GM12878 (cell line): ENCODE data around the gene ERC1.
"Not testable (repeated sequence)": the region's sequence is repeated elsewhere in the genome, so short reads cannot be mapped to it uniquely, and the experiment has no call there.

Source experiments
- BHLHE40 ChIP-seq, 2 experiments: fragments of 450-650 bp in 1 of 2; IDR thresholded peaks; 2 replicates each; pipeline ENCODE4 v1.6.1; 2011 to 2017; ENCODE audit warnings: low read depth in 2 of 2, borderline replicate concordance in 1 of 2, improper control_type of control experiment in 1 of 2, low read length in 1 of 2, mild to moderate bottlenecking in 1 of 2
- MXI1 ChIP-seq: fragments of 150-350 bp; IDR thresholded peaks from 2 replicates; pipeline ENCODE4 v1.6.1; 2011; ENCODE audit warnings: low read depth, mild to moderate bottlenecking, inconsistent platforms, low read length, improper control_type of control experiment
- NFIC ChIP-seq: IDR thresholded peaks from 2 replicates; pipeline ENCODE4 v1.6.1; 2012; ENCODE audit warnings: low read depth, mild to moderate bottlenecking, inconsistent platforms, low read length, moderate library complexity
- NKRF ChIP-seq: fragments of 450-650 bp; conservative IDR thresholded peaks from 2 replicates; pipeline ENCODE4 v1.6.1; 2017; ENCODE audit warnings: mild to moderate bottlenecking, moderate library complexity
- POLR2A ChIP-seq: IDR thresholded peaks from 2 replicates; pipeline ENCODE4 v1.6.1; 2011; ENCODE audit warnings: low read depth, mild to moderate bottlenecking, low read length
- RB1 ChIP-seq: fragments of 450-650 bp; formaldehyde crosslinking; IDR thresholded peaks from 2 replicates; pipeline ENCODE4 v1.6.1; 2017; ENCODE audit warnings: mild to moderate bottlenecking, borderline replicate concordance
- RFX5 ChIP-seq: IDR thresholded peaks from 2 replicates; pipeline ENCODE4 v1.6.1; 2011; ENCODE audit warnings: low read depth, low read length, improper control_type of control experiment
- SIN3A ChIP-seq: IDR thresholded peaks from 2 replicates; pipeline ENCODE4 v1.6.1; 2012; ENCODE audit warnings: low read depth, low read length, improper control_type of control experiment
- SIX5 ChIP-seq: IDR thresholded peaks from 2 replicates; pipeline ENCODE4 v1.6.1; 2011; ENCODE audit warnings: mild to moderate bottlenecking, low read depth, low read length, moderate library complexity; ENCODE audit not compliant: severe bottlenecking
- TF ChIP-seq, protein P1 (sequence below), 3 experiments: IDR thresholded peaks in 2 of 3; conservative IDR thresholded peaks in 1 of 3; 2 replicates each; pipeline ENCODE4 v1.5.1; 2011; ENCODE audit warnings: low read depth in 3 of 3, low read length in 3 of 3, mild to moderate bottlenecking in 3 of 3, control low read depth in 2 of 3, moderate library complexity in 2 of 3, inconsistent platforms in 1 of 3, mixed read lengths in 1 of 3; ENCODE audit not compliant: control insufficient read depth in 2 of 3, insufficient read depth in 1 of 3; ENCODE audit errors: extremely low read depth in 1 of 3
- TF ChIP-seq, protein P2 (sequence below): fragments of 150-350 bp; IDR thresholded peaks from 2 replicates; pipeline ENCODE4 v1.6.1; 2014; ENCODE audit warnings: mild to moderate bottlenecking, low read depth, low read length

- TF ChIP-seq POLR2A; RB1; BHLHE40 (IDR thresholded peaks at IDR 0.05; ENCODE audit: borderline replicate concordance in 1 of 2, low read depth in 2 of 2, low read length in 1 of 2); NKRF; MXI1; SIN3A; RFX5; SIX5; NFIC: not testable (repeated sequence)
- TF ChIP-seq, protein P1, sequence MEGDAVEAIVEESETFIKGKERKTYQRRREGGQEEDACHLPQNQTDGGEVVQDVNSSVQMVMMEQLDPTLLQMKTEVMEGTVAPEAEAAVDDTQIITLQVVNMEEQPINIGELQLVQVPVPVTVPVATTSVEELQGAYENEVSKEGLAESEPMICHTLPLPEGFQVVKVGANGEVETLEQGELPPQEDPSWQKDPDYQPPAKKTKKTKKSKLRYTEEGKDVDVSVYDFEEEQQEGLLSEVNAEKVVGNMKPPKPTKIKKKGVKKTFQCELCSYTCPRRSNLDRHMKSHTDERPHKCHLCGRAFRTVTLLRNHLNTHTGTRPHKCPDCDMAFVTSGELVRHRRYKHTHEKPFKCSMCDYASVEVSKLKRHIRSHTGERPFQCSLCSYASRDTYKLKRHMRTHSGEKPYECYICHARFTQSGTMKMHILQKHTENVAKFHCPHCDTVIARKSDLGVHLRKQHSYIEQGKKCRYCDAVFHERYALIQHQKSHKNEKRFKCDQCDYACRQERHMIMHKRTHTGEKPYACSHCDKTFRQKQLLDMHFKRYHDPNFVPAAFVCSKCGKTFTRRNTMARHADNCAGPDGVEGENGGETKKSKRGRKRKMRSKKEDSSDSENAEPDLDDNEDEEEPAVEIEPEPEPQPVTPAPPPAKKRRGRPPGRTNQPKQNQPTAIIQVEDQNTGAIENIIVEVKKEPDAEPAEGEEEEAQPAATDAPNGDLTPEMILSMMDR (IDR thresholded peaks at IDR 0.05 in 2 of 3, conservative IDR thresholded peaks at IDR 0.05 in 1 of 3; ENCODE audit: control insufficient read depth in 2 of 3, extremely low read depth in 1 of 3, insufficient read depth in 1 of 3, low read depth in 3 of 3, low read length in 3 of 3) = not testable (repeated sequence)
- TF ChIP-seq, protein P2, sequence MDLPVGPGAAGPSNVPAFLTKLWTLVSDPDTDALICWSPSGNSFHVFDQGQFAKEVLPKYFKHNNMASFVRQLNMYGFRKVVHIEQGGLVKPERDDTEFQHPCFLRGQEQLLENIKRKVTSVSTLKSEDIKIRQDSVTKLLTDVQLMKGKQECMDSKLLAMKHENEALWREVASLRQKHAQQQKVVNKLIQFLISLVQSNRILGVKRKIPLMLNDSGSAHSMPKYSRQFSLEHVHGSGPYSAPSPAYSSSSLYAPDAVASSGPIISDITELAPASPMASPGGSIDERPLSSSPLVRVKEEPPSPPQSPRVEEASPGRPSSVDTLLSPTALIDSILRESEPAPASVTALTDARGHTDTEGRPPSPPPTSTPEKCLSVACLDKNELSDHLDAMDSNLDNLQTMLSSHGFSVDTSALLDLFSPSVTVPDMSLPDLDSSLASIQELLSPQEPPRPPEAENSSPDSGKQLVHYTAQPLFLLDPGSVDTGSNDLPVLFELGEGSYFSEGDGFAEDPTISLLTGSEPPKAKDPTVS = not testable (repeated sequence)
These were observed 217.7 kb downstream of the ERC1 start for GRCh38 chr12:1208719-1209118.
